HG02571 (cell line): ENCODE results near the gene CHRNA1.

Source experiments
- ATAC-seq: cut with Tn5 transposase; IDR thresholded peaks from one replicate; pipeline ENCODE4 v1.9.1; 2021; ENCODE audit warnings: mild to moderate bottlenecking, moderate library complexity; ENCODE audit not compliant: unreplicated experiment

Gene CHRNA1

DNA sequence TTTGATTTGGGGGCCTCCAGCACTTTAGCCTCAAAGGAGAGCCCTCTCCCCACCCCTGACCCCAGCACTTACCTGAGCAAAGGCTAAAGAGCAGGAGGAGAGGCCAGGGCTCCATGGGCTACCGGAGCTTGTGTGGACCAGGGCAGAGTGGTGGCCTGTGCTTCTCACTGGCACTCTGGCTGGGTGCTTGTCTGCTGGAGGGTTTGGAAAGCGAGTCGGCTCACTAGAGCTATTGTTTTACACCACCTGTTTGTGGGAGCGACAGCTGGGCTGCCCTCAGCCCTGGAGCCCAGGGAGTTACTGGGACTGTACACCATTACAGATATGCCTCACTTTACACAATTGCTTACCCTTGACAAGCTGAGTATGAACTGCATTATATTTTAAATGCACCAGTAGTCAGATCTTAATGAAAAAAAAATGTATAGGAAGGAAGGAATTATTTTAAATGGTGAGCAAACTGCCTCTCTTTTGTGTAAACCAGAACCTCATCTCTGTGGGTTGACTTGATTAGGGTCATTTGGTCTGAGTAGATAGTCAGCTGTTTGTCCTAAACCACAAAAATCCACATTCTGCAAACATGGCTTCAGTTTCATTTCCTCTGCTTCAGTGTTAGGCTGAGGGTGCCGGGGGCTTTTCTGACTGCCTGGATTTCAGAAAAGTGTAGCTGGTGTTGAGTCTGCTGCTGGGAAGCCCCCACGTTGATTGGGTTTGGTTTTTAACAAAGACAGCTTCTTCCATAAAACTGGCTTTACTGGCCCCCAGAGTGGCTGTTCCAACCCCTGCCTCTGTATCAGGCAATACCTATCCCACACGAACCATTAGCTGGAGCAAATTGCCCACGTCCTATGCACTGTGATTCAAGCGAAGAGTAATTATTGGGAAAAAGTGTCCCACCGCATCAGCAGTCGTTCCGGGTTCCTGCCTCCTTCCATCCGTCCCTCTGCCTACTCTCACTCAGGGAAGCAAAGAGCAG is at the start of gene CHRNA1:
Gene CHRNA1 (minus strand): TSS at position 193 of the 976 bp plus-strand sequence. CDS start 78 bp downstream, at position 115.
- no peak for ATAC-seq

DNA sequence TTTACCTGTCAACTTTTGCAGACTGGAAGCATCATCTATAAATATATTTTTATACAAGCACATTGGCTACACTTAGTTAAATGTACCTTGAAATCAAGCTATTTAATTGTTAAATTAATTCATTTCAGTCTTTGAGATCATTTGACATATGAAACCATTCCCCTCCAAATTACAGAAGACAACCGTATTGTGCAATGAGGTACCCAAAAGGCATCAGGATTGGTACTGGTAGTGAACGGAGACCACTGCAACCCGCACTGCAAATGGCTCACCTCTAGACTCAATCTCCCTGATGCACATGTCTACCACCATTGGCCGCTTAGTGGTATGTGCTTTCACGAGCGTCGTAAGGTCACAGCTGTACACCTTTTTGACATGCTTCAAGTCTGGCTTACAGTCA is 47.8 kb upstream of the CHRNA1 start:
- no peak for ATAC-seq

- no peak for ATAC-seq
Observed at GRCh38 chr2:174807931-174808330, 43.7 kb upstream of the CHRNA1 start.

- ATAC-seq = no peak
Observed at GRCh38 chr2:174805803-174806202, 41.5 kb upstream of the CHRNA1 start.

GRCh38 chr2:174802459-174802858 is 38.2 kb upstream of the CHRNA1 start:
- ATAC-seq = no peak

- no peak for ATAC-seq
Observed at GRCh38 chr2:174800436-174801205, 36.3 kb upstream of the CHRNA1 start.

DNA sequence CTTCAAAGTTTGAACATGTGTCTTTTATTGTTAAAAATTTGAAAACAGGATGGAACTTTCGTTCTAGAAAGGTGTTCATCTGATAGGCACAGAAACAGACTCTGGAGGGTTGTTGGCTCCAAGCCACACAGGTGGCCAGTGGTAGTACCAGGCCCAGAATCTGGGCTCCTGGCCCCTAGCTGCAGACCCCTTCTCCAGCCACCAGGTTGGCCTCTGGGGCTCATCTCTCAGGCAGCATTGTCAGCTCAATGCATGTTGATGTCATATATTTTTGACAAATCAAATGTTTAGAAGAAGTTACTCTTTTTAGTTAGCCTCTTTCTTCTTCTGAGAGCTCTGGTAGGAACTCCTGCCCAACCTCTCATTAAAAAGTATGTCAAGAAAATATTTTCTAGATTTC is 34.5 kb upstream of the CHRNA1 start:
- ATAC-seq = no peak

DNA sequence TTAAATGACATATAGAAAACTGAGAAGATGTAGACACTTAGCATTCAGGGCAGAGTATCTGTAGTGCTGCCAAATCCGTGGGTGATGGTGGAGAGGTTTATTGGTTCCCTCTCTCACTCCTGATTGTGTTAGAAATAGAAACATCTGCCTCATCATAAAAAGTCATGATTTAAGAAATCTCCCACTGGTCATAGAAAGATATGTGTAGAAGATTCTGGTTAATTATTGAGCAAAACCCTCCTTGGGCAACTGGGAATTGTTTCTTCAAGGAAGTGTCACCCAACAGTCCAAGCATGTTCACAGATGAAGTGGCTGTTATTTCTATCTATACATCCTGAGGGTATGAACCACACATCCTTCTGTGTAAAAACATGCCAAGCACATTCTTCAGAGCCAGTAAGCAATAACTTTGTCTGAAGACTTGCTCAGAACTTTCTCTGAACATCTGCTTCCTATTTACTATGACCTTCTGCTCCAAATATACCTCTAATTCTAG is 33.6 kb upstream of the CHRNA1 start:
- no peak for ATAC-seq

GRCh38 chr2:174796319-174796771 is 32.1 kb upstream of the CHRNA1 start:
- no peak for ATAC-seq

DNA sequence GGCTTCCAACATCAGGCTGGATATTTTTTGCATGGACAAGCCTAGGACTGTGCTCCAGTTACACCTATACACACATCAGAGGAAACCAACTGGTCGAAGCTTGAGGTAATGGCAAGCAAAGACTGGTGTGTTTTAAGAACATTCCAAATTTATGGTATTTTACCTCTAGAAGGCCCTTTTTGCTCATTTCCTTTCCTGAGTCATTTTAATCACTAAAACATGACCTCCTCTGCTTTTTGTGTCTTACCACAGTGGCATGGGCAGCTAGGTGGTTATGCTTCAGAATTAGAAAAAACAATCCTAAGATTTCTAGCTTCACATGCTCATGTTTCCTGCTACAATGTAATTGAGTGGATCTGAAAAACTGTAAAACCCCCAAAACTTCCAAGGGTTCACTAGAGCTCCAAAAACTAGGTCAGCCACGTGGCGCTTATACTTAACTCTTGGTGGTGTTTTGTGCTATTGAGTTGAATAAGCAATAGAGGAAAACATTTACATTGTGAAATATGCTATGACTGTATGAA is 30.6 kb upstream of the CHRNA1 start:
- no peak for ATAC-seq

- no peak for ATAC-seq
Observed at GRCh38 chr2:174792309-174793025, 28.2 kb upstream of the CHRNA1 start.

DNA sequence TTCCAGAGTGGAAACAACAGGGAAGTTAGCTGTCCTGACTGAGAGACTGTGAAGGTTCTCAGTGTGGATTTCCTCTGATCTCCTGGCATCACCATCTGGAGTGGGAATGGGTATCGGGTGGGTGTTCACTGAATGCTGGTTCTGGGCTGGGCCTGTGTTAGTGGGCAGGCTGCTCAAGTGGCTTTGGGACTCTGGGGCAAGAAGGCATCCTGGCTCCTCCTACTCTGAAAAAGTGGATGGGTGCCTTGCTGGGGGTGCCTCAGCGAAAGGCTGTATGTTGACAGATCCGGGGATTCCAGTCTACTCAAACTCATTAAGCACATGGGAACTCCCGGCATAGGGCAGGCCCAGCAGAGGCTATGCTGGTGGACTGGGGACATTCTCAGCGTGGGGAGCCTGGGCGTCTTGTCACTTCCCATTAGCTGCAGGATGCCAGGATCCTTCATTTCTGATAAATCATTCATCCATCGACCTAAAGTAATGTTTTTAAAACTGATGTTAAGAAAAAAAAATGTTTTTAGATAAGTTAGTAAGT is 27.5 kb upstream of the CHRNA1 start:
- ATAC-seq = no peak

- ATAC-seq = no peak
Observed at GRCh38 chr2:174791020-174791419, 26.7 kb upstream of the CHRNA1 start.

DNA sequence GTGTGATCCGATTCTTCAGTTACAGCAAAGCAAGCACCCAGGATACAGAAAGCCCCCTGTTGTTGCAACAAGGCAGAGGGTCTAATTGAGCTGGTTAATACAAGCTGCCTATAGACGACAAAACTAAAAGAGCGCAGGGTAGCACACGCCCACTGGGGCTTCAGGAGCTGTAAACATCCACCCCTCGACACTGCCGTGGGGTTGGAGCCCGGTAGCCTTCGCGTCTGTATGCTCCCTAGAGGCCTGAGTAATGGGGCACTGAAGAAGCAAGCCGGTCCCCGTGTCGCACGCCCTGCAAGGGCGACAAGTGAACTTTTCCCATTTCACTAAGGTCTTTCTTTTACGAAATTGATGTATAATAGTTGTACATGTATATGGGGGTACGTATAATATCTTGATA is 24.7 kb upstream of the CHRNA1 start:
- no peak for ATAC-seq

DNA sequence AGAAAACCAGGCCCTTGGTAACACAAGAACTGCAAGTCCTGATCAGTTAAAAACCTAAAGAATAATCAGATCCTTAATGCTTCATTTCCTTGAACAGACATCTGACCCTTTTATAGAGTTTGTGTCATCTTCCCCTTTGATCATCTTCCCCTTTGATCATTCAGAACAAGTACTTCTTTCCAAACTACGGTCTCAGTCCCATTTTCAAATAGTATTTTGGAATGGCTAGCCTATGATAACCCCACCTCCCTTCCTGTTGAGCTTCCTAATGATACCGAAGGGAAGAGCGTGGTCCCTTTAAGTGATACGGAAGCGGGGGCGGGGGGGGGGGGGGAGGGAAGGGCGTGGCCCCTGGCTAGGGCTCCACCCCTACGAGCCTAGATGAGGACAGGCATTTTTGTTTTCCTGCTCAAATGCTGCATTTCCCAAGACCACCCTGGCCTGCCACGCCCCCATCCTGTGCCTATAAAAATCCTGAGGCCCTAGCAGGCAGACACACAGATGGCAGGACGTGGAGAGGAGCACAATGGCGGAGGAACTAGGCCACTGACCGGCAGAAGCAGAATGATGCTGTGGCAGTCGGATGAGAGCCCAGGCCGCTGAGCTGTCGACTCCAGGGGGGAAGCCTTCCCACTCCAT is 24.1 kb upstream of the CHRNA1 start:
- ATAC-seq = no peak

DNA sequence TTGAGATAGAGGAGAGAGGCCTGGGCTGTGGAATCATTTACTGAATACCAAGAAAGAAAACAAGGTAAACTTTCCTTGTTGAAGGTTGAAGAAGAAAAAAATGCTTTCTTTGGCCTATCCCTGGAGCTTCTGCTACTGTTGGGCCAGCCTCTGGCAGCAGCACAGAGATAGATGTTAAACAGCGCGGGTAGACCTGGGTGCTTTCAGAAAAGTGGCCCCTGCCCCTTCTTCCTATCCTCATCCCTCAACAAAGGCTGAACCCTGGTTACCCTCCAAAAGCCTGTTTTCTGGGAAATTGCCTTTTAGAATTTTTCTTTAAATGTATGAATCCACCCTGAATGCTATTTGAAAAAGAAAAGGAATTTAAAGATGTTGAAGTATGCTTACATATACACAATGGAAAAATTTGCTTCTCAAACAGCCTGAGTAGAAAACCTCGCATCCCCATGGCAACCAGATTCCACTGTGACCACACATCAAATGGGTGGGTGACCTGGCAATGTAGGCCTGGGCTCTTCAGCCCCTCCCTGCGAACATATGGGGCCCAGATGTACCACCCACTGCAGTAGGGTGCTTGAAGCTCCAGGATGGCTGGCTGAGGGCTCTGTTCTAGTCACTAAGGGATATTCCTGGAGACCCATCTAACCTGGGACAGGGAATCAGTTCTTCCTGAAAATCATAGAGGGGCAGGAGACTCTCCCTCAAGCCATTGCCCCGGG is 23.4 kb upstream of the CHRNA1 start:
- ATAC-seq = no peak

DNA sequence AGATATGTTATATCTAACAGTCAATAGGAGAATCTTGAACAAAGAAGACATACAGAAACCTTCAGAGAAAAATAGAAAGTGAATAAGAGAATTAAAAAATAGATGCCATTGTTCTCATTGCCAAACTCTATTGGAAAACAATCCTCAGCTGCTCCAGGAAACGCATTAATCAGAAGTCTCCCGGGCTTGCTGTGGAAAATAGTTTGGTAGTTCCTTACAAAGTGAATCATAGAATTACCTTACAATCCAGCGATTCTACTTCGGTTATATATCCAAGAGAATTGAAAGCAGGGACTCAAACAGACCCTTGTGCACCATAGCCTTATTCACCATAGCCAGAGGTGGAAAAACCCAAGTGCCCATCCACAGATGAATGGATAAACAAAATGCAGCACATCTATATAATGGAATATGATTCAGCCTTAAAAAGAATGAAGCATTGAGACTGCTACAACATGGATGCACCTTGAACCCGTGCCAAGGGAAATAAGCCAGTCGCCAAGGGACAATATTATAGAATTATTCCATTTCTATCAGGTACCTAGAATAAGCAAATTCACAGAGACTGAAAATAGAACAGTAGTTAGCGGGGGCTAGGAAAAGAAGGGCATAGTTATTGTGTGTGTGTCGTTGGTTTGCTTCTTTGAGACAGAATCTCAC is 21.9 kb upstream of the CHRNA1 start:
- no peak for ATAC-seq

GRCh38 chr2:174785481-174785880 is 21.2 kb upstream of the CHRNA1 start:
- ATAC-seq = no peak

- ATAC-seq = no peak
Observed at GRCh38 chr2:174784909-174785308, 20.6 kb upstream of the CHRNA1 start.
